NCI-H526 treated with DMSO at 0.1 percent for 48 hours (cell line): ENCODE measurements around the gene PALS2.

ENCODE experiments used
- DNase-seq: peaks from one replicate; lab custom pipeline; 2025; lab: John Stamatoyannopoulos, UW

Gene PALS2, protein sequence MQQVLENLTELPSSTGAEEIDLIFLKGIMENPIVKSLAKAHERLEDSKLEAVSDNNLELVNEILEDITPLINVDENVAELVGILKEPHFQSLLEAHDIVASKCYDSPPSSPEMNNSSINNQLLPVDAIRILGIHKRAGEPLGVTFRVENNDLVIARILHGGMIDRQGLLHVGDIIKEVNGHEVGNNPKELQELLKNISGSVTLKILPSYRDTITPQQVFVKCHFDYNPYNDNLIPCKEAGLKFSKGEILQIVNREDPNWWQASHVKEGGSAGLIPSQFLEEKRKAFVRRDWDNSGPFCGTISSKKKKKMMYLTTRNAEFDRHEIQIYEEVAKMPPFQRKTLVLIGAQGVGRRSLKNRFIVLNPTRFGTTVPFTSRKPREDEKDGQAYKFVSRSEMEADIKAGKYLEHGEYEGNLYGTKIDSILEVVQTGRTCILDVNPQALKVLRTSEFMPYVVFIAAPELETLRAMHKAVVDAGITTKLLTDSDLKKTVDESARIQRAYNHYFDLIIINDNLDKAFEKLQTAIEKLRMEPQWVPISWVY

DNA sequence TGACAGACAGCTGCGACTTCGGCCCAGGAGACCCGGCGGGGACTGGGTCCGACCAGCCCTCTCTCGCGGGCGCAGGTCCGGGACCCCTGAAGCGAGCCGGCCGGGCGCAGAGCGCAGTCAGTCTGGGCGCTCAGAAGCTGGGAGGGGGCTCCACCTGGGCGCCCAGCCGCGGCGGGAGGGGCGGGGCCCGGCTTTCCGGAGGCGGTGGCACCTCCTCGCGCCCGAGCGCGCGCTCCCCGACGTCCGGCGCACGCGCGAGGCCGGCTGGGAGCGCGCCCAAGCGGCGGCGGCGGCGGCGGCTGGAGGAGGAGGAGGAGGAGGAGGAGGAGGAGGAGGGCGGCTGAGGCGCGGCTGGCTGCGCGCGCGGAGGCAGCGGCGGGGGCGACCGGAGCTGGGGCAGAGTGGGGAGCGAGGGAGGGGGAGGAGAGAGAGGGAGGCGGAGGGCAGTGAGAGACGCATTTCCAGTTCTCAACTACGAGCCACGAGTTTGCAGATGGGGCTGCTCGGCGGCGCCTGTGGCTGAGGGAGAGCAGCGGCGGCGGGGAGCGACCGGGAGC lies at the start of gene PALS2:
Gene PALS2, plus strand, starts transcription at position 456 of the 557 bp plus-strand sequence. CDS start 50,216 bp downstream, outside the sequence.
- peak; percentile 78 for DNase-seq

- no peak for DNase-seq
Observed at GRCh38 chr7:24531255-24531654, 42.0 kb upstream of the PALS2 start.

GRCh38 chr7:24536682-24537081 lies 36.6 kb upstream of the PALS2 start:
- DNase-seq: no peak

GRCh38 chr7:24540956-24541355 lies 32.3 kb upstream of the PALS2 start:
- DNase-seq: no peak

- no peak for DNase-seq
Observed at GRCh38 chr7:24545215-24545614, 28.0 kb upstream of the PALS2 start.

DNA sequence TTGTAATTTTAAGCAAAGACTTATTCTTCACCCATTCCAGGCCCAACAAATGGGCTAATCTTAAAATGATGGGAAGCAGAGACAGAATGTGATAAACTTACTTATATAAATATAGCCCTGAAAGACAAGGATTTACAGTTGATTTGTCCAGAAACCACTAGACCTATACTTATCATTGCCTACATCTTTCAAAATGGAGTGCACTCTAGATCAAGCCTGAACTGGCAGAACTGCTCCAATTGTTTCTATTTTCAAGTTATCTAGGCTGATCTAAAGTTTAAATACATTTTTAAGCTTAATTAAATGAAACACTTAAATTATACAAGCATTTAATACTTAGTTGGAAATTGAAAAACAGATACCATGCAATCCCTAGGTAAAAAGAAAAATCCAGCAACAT lies 24.9 kb upstream of the PALS2 start:
- no peak for DNase-seq

DNA sequence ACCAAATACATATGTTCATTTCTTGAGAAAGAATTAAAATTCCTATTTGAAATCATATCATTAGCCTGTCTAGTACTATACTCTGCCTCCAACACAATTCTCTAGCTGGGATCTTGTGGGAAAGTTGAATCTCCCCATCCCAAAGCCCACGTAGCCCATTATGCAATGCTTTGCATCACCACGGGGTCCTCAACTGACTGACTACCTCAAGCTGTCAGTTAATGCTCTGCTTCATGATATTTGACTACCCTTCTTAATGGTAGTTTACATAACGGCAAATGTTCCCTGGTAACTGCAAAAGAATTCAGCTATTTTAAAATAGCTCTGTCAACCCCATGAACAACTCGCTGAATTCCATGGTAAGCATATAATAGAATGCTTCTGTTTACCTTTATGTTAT lies 23.3 kb upstream of the PALS2 start:
- peak; percentile 60 for DNase-seq

GRCh38 chr7:24555184-24555583 lies 18.1 kb upstream of the PALS2 start:
- DNase-seq: no peak

DNA sequence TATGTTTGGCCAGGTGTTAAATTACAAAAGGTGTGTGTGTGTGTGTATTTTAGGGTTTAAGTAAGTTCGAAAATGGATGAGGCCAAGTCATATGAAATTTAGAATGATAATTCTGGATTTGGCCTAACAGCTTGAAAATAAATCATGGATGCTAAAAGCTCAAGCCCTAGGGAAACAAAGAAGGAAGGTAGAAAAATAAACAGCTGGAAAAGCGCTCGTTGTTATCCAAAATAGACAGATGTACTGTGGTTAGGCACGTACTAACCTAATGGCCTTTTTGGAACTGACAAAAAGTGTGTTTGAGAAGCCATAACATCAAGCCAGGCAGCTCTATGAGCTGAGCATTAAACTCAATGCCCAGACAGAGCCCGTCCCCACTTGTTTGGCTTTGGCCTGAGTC lies 17.5 kb upstream of the PALS2 start:
- DNase-seq: no peak

GRCh38 chr7:24560772-24561171 lies 12.5 kb upstream of the PALS2 start:
- DNase-seq: no peak

DNA sequence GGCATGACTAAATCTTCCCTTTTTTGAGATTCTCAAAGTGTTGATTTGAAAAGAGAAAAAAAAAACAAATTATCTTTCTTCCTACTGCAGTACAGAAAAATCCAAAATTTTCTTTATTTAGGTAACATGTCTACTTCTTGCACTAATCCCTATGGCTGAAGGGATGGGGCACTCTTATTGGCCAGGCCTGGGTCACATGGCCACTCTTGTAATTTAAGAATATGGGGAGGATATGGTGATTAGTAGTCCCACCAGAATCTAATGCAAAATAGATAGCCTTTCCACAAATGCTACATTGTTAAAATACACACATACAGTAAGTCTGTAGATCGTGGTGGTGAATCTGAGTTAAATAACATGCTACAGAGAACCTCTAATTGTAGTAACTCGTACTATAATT lies 7.0 kb upstream of the PALS2 start:
- DNase-seq: no peak

- DNase-seq: no peak
Observed at GRCh38 chr7:24570983-24571382, 2.3 kb upstream of the PALS2 start.

GRCh38 chr7:24572016-24572392 lies 1.2 kb upstream of the PALS2 start:
- no peak for DNase-seq

DNA sequence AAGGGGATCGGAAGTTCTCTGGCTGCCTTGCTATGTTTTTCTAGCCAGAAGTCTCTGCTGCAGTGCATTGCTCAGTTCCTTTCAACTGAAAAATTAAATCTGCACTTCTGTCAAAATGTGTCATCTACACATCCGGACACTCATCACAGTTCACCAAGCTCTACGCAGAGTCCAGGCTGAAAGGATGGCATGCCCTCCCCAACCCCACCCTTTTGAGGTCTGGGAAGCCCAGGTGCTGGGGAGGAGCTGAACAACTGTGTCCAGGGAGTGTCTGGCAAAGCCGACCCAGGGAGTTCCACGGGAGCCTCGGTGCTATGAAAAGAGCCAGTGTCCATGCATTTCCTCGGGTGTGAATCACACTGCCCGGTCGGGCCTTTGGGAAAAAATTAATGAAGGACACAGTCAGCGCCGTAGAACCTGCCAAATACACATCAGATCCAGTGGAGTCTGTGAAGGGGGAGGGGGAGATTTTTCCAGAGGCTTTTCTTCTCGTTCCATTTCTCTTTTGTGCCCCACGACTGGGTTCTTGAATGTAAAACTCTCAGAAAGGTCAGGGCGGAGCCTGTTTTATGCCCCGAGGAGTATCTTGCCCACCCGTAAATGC lies 757 bp upstream of the PALS2 start:
- peak; percentile 54 for DNase-seq

- DNase-seq: peak; percentile 58
Observed at GRCh38 chr7:24573554-24574338, 494 bp downstream of the PALS2 start.

GRCh38 chr7:24574386-24574785 lies 1.1 kb downstream of the PALS2 start:
- DNase-seq: peak; percentile 24

- no peak for DNase-seq
Observed at GRCh38 chr7:24574950-24575349, 1.7 kb downstream of the PALS2 start.

- DNase-seq: peak; percentile 61
Observed at GRCh38 chr7:24576171-24577025, 3.1 kb downstream of the PALS2 start.

- no peak for DNase-seq
Observed at GRCh38 chr7:24578052-24578451, 4.8 kb downstream of the PALS2 start.

DNA sequence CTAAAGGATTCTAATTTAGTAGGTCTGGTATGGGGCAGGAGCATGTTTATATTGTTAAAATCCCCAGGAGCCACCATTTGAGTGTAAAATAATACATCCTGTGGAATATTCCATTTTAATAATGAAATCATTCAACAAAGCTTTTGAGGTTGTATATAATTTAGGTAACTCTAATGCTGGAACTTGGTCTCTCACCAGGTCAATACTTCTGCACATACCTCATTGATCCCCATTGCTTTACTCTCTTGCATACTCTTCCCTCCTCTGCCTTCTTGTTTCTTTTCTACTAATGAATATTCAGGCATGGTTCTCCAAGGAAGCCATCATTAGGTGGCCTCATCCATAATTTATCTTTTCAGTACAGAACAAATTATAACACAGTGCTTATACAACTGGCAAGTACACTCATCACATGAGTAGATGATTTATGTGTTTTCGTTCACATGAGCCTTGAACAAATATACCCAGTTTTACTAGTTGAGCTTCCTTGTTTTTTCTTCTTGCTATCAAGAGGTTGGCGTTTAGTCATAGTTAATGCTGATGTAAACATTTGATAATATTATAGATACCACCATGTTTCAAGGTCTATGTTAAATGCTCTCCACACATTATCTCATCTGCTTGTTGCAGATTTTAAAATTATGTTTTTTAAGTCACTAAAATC lies 7.2 kb downstream of the PALS2 start:
- no peak for DNase-seq

DNA sequence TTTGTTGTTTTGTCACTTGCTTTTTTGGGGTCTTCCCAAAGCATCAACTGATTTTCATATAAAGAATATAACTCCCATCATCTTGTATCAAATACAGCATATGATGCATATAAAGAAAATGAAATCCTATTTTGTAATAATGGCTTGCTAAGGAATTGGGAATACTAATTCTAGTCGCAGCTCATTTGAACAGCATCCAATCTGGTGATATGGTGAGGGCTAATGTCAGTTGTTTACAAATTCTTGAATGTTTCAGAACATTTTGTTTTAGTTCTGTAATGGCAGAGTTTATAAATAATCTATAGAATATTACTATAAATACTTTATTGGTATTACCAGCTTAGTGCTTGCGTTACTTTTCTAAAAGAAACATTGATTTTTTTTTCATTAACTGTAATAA lies 8.9 kb downstream of the PALS2 start:
- no peak for DNase-seq
